Lung (tissue), 12 donors: Measurements from ENCODE around the gene KHK. TPM values are rescaled to one million over a fixed set of nuclear protein-coding genes. Genes with fewer than 3 reads are reported as not detected.

Source experiments
- ATAC-seq: fragments of 200-7000 bp; cut with Tn5 transposase; one replicate; pipeline ENCODE4 v1.9.1; 2020; ENCODE audit warnings: moderate number of reproducible peaks; ENCODE audit not compliant: insufficient read depth, low FRiP score
- DNase-seq, 3 donors: peaks; one replicate each; pipeline ENCODE4 v3.0.0-alpha.2; 2013 to 2017
- H3K27ac ChIP-seq, 2 donors: one replicate each; pipeline ENCODE4 v1.5.1; 2013; ENCODE audit warnings: mild to moderate bottlenecking in 2 of 2, moderate library complexity in 2 of 2, control low read depth in 1 of 2, inconsistent platforms in 1 of 2, low read depth in 1 of 2, low read length in 1 of 2
- H3K27me3 ChIP-seq, 3 donors: one replicate each; pipeline ENCODE4 v1.5.1; 2013; ENCODE audit warnings: low read length in 2 of 3; ENCODE audit not compliant: control insufficient read depth in 3 of 3, insufficient read depth in 3 of 3
- H3K36me3 ChIP-seq, 4 donors: one replicate each; pipeline ENCODE4 v1.5.1; 2013; ENCODE audit warnings: low read length in 4 of 4, mild to moderate bottlenecking in 1 of 4, moderate library complexity in 1 of 4; ENCODE audit not compliant: control insufficient read depth in 4 of 4, insufficient read depth in 4 of 4
- H3K4me1 ChIP-seq, 5 donors: one replicate each; pipeline ENCODE4 v1.5.1; 2013; ENCODE audit warnings: low read length in 5 of 5, mild to moderate bottlenecking in 2 of 5, moderate library complexity in 1 of 5; ENCODE audit not compliant: control insufficient read depth in 5 of 5, insufficient read depth in 5 of 5
- H3K4me3 ChIP-seq: one replicate; pipeline ENCODE4 v1.5.1; 2013; ENCODE audit warnings: mild to moderate bottlenecking, control low read depth, moderate library complexity
- H3K9ac ChIP-seq, 2 donors: one replicate each; pipeline ENCODE4 v1.5.1; 2013; ENCODE audit warnings: low read length in 2 of 2, control low read depth in 1 of 2; ENCODE audit not compliant: insufficient read depth in 1 of 2
- H3K9me3 ChIP-seq, 4 donors: one replicate each; pipeline ENCODE4 v1.5.1; 2013; ENCODE audit warnings: low read length in 3 of 4, mild to moderate bottlenecking in 1 of 4, moderate library complexity in 1 of 4; ENCODE audit not compliant: control insufficient read depth in 4 of 4, insufficient read depth in 3 of 4
- CTCF ChIP-seq: IDR thresholded peaks from 2 replicates; pipeline ENCODE4 v1.5.1; 2012; ENCODE audit warnings: mild to moderate bottlenecking; ENCODE audit errors: control extremely low read depth, extremely low read depth
- WGBS, 2 donors: extraction: QIAGEN DNeasy Blood & Tissue Kit; methylation state at CpG; one replicate each; pipeline ENCODE4 v1.1.7; 2013; 5-methylcytosine and 5-hydroxymethylcytosine counted together
- polyA plus RNA-seq, 2 donors: library from polyadenylated mRNA; stranded (reverse); fragments of 200-250 nt; gene quantifications; one replicate each; pipeline ENCODE4 v1.2.1, GENCODE V29; 2013
- total RNA-seq, 2 donors: library from RNA; depleted of rRNA in 1 of 2; stranded (reverse); fragments of >200 nt in 1 of 2; gene quantifications; one replicate each; pipeline ENCODE4 v1.2.1, GENCODE V29; 2014 to 2021
- donor health status: control.
- donor health status: control.
- donor health status: Bipolar disorder and iron deficiency.
- donor health status: healthy.
- donor health status: DM: yes; HTN: yes; CAD: no.

The KHK gene
- total and polyA plus RNA-seq, 4 donors: 1.6 to 7.6 (median 3.7) TPM

- WGBS, 2 donors: 0 to 1% methylated on average over 35 to 38 of the region's 38 CpGs
- no peaks in the 10 kb centered on the region for H3K27me3 ChIP-seq
- H3K27ac ChIP-seq: peak overlapping the region; percentile 92
- TF ChIP-seq CTCF: peak; percentile 65
- no peaks in the 10 kb centered on the region for H3K9me3 ChIP-seq
- peak overlapping the region; percentile 57 for H3K4me3 ChIP-seq
- ATAC-seq (peak; percentile 50), DNase-seq (peak; percentile 58 to 71 (median 58))
- H3K9ac ChIP-seq: no peak overlapping the region
- peaks cover 0 to 51% (median 6%) of the 10 kb centered on the region in 5 donors for H3K4me1 ChIP-seq
- H3K36me3 ChIP-seq: peaks cover 0 to 38% (median 8%) of the 10 kb centered on the region in 4 donors
Measured at GRCh38 chr2:27085673-27086089, 891 bp upstream of the KHK start.

- ATAC-seq: peak; percentile 89
- peak; percentile 96 for TF ChIP-seq CTCF
- no peaks in the 10 kb centered on the region for H3K9me3 ChIP-seq
- H3K4me1 ChIP-seq: peaks cover 0 to 46% (median 4%) of the 10 kb centered on the region in 5 donors
- DNase-seq: peak; percentile 95 to 98 (median 98)
- peak overlapping the region; percentile 92 for H3K27ac ChIP-seq
- WGBS, 2 donors: 0% methylated on average over 66 to 81 of the region's 81 CpGs
- H3K9ac ChIP-seq: no peak overlapping the region
- peak overlapping the region; percentile 57 for H3K4me3 ChIP-seq
- H3K36me3 ChIP-seq: peaks cover 0 to 34% (median 7%) of the 10 kb centered on the region in 4 donors
- H3K27me3 ChIP-seq: no peaks in the 10 kb centered on the region
Measured at GRCh38 chr2:27086090-27086723, 365 bp upstream of the KHK start.

GRCh38 chr2:27087823-27088410 is 1.3 kb downstream of the KHK start:
- DNase-seq (no peak), ATAC-seq (no peak)
- Histone ChIP-seq H3K4me1 (peaks cover 0 to 33% (median 0%) of the 10 kb centered on the region in 5 donors), H3K27me3 (no peaks in the 10 kb centered on the region), H3K9me3 (no peaks in the 10 kb centered on the region), H3K36me3 (peaks cover 0 to 21% (median 6%) of the 10 kb centered on the region in 4 donors), H3K9ac (no peak overlapping the region), H3K4me3 (no peak overlapping the region), H3K27ac (no peak overlapping the region)
- WGBS, 2 donors: 91% methylated on average over 5 of the region's 5 CpGs
- no peak for TF ChIP-seq CTCF
